HG03108 (cell line): Measurements from ENCODE around the gene CEBPA.

Source experiments
- ATAC-seq: cut with Tn5 transposase; IDR thresholded peaks from one replicate; pipeline ENCODE4 v1.9.1; 2021; ENCODE audit warnings: moderate library complexity; ENCODE audit not compliant: unreplicated experiment

Gene CEBPA

GRCh38 chr19:33252418-33252962 lies 49.8 kb downstream of the CEBPA start:
- no peak for ATAC-seq

DNA sequence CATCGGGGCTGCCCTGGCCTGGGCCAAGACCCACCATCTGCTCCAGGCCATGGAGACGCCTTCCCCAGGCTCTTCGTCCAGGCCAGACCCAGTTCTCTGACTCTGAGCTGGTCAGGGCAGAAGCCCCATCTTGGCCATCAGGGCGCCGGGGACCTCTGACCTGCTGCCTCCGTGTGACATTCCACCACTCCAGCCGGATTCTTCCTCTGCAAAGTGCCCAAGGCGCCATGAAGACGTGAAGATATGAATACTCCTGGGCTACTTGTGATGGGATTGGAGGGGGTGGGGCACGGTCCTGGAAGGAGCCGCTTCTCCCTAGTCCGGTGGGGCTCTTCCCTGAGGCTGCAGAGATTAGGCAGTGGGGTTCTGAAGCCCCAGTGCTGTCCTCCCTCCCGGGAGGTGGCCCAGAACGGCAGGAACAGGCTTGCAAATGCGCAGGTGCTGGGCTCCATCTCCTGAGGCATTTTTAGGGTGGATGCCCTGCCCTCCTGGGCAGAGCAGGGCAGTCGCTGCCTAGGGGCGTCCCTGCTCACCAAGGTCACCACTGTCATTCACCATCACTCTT lies 50.7 kb downstream of the CEBPA start:
- ATAC-seq: no peak

DNA sequence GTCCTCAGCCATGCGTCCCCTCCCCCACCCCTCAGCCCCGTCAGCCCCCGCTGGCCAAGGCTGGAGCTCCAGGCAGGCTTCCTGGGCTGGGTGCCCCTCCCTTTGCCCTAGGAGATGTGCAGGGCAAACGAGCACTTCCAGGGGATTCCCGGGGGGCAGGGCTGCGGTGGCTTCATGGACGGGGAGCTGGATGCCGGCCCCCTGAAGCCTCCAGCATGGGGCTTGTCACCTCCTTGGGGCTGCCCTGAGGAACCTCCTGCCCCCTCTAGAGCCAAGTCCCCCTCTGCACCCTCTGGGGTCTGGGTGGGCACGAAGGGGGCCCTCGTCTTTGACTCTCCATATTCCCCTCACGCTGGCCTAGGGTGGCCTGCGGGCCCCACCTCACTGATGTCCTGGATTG lies 51.3 kb downstream of the CEBPA start:
- ATAC-seq: no peak

DNA sequence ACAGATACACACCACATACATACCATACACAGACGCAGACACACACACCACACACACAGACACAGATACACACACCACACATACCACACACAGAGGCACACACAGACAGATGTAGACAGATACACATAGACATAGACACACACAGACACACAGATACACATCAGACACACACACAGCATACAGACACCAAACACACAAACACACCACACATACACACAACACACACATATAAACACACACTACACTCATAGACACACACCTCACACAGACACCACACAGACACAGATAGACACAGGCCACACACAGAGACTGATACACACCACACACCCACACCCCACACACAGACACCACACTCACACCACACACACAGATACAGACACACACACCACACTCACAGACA lies 51.8 kb downstream of the CEBPA start:
- no peak for ATAC-seq
